ENCODE data around the gene CA4. TPM values are rescaled to one million over a fixed set of nuclear protein-coding genes. Genes with fewer than 3 reads are reported as not detected.
"Not testable (repeated sequence)": the region's sequence is repeated elsewhere in the genome, so short reads cannot be mapped to it uniquely, and the experiment has no call there.

The CA4 gene
- total and polyA plus RNA-seq, 4 donors: 0.31 to 10.5 (median 4.1) TPM

DNA sequence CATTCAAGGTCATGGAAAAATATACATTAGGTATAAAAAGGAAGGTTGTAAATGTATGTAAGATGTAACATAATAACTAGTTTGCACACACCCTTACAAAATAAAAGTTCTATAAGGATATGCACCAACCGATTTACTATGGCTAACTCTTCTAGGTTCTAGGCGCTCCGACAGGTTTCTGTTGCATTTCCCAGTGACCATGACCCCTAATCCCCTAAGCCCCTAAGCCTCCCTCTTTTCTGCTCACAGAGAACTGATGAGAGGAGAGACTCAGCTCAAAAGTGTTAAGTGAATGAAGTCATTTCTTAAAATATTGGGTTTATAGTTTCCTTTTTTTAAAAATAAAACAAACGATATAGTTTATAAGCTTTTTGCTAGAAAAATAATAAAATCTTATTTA, 41.1 kb upstream of the CA4 start:
- DNase-seq (no peak), ATAC-seq (ENCODE audit: low FRiP score) (no peak)
- H3K4me3 ChIP-seq (ENCODE audit: low read length in 2 of 2): no peak overlapping the region
- no peaks in the 10 kb centered on the region for H3K27me3 ChIP-seq (ENCODE audit: control insufficient read depth in 1 of 2, insufficient read depth in 2 of 2, low read length in 1 of 2)
- H3K4me1 ChIP-seq (ENCODE audit: control insufficient read depth in 1 of 2, insufficient read depth in 2 of 2, low read length in 2 of 2): no peaks in the 10 kb centered on the region
- no peak overlapping the region for H3K27ac ChIP-seq (ENCODE audit: low read depth in 1 of 2, low read length in 2 of 2)
- H3K9me3 ChIP-seq (ENCODE audit: control insufficient read depth, low read length): no peaks in the 10 kb centered on the region
- H3K36me3 ChIP-seq (ENCODE audit: control insufficient read depth in 1 of 2, insufficient read depth in 2 of 2, low read length in 1 of 2): no peaks in the 10 kb centered on the region
- intact Hi-C loops (cut with DNase I): loop anchor here in 1 of 2 donors (5.0 kb wide), 1 partner anchor 329 kb away; no protein-coding TSS in a partner anchor
- 79 to 85% methylated on average over 4 of the region's 4 CpGs for WGBS, 2 donors

DNA sequence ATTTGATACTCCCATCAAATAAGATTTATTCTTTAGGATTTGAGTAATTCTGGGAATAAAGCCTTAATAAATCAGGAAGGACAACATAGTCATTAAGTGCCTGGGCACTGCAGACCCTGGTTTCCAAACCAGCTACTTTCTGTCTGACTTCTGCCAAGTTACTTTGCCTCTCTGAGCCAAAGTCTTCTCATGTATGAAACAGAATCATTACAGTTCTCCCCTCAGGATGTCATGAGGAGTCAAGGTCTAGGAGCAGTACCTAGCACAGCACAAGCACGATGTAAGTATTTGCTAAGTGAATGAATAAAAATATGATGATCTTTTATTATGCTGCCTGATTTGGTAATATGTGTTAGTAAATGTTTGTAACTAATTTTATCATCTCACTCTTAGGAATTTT, 40.6 kb upstream of the CA4 start:
- Histone ChIP-seq H3K9me3 (ENCODE audit: control insufficient read depth, low read length) (no peaks in the 10 kb centered on the region), H3K27me3 (ENCODE audit: control insufficient read depth in 1 of 2, insufficient read depth in 2 of 2, low read length in 1 of 2) (no peaks in the 10 kb centered on the region), H3K27ac (ENCODE audit: low read depth in 1 of 2, low read length in 2 of 2) (no peak overlapping the region), H3K4me1 (ENCODE audit: control insufficient read depth in 1 of 2, insufficient read depth in 2 of 2, low read length in 2 of 2) (no peaks in the 10 kb centered on the region), H3K36me3 (ENCODE audit: control insufficient read depth in 1 of 2, insufficient read depth in 2 of 2, low read length in 1 of 2) (no peaks in the 10 kb centered on the region), H3K4me3 (ENCODE audit: low read length in 2 of 2) (no peak overlapping the region)
- no peak for DNase-seq
- intact Hi-C loops (cut with DNase I): loop anchor here in 1 of 2 donors (5.0 kb wide), 1 partner anchor 328 kb away; no protein-coding TSS in a partner anchor
- 72 to 84% methylated on average over 1 of the region's 1 CpG for WGBS, 2 donors
- no peak for ATAC-seq (ENCODE audit: low FRiP score)

DNA sequence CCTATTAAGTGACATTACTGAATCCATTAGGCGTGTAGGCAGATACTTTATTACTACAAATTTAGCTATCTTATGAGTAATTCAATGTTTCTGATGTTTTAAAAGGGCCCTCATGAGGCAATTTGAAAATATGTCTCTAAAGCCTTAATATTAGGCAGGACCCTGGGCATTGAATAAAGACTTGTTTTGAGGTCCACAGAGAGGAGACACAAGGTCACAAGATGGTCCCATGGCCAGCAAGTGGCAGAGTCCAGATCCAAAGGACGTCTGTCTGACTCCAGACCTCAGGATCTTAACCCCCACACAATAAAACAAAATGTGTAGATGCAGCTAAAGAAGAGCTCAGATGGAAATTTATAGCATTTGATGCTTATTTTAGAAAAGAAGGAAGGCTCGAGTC, 39.2 kb upstream of the CA4 start:
- no peak overlapping the region for H3K4me3 ChIP-seq (ENCODE audit: low read length in 2 of 2)
- no peaks in the 10 kb centered on the region for H3K9me3 ChIP-seq (ENCODE audit: control insufficient read depth, low read length)
- no peak overlapping the region for H3K27ac ChIP-seq (ENCODE audit: low read depth in 1 of 2, low read length in 2 of 2)
- intact Hi-C loops (cut with DNase I): no loop called here
- DNase-seq (no peak), ATAC-seq (ENCODE audit: low FRiP score) (no peak)
- 50 to 55% methylated on average over 3 of the region's 3 CpGs for WGBS, 2 donors
- H3K4me1 ChIP-seq (ENCODE audit: control insufficient read depth in 1 of 2, insufficient read depth in 2 of 2, low read length in 2 of 2): no peaks in the 10 kb centered on the region
- no peaks in the 10 kb centered on the region for H3K36me3 ChIP-seq (ENCODE audit: control insufficient read depth in 1 of 2, insufficient read depth in 2 of 2, low read length in 1 of 2)
- no peaks in the 10 kb centered on the region for H3K27me3 ChIP-seq (ENCODE audit: control insufficient read depth in 1 of 2, insufficient read depth in 2 of 2, low read length in 1 of 2)

DNA sequence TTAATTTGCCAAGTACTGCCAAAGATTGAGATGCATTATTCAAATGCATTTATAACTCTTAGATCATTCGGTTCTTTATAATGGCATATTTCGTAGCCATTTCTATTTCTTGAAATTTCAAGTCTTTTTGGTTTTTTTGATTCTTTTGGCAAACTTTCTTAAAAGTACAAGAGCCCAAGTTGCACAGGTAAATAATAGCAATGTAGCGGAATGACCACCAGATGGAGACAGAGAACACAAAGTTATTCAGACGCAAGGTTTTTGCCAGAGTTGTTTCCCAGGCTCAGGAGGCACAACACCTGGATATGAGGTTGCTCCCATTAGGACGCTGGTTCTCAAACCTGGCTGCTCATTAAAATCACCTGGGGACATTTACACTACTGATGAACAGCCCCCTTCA, 38.1 kb upstream of the CA4 start:
- H3K4me3 ChIP-seq (ENCODE audit: low read length in 2 of 2); DNase-seq; H3K4me1 ChIP-seq (ENCODE audit: control insufficient read depth in 1 of 2, insufficient read depth in 2 of 2, low read length in 2 of 2); H3K27ac ChIP-seq (ENCODE audit: low read depth in 1 of 2, low read length in 2 of 2); H3K27me3 ChIP-seq (ENCODE audit: control insufficient read depth in 1 of 2, insufficient read depth in 2 of 2, low read length in 1 of 2); H3K36me3 ChIP-seq (ENCODE audit: control insufficient read depth in 1 of 2, insufficient read depth in 2 of 2, low read length in 1 of 2); H3K9me3 ChIP-seq (ENCODE audit: control insufficient read depth, low read length); intact Hi-C loops (cut with DNase I): not testable (repeated sequence)
- WGBS, 2 donors: 0% methylated on average over 2 of the region's 5 CpGs
- peak; percentile 69 for ATAC-seq (ENCODE audit: low FRiP score)

DNA sequence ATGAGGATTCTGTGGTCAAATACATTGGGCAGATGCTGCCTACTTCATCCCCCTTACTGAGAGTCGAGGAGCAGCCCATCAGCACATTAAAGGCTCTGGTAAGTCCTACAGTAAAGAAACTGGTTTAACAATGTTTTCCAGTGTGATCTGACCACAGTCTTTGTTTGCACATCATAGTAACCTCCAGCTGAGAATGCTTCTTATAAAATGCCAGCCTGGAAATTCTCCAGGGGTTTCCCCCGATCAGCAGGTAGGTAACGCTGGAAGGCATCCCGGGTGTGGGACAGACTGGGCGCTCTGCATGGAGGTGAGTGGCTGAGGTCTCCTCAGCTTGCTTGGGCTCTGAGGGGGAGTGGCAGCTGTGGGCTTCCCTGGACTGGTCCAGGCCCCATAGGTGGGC, 34.4 kb upstream of the CA4 start:
- H3K9me3 ChIP-seq (ENCODE audit: control insufficient read depth, low read length); ATAC-seq (ENCODE audit: low FRiP score): not testable (repeated sequence)
- no CpG with 5 or more reads among the region's 5 CpGs for WGBS, 2 donors

DNA sequence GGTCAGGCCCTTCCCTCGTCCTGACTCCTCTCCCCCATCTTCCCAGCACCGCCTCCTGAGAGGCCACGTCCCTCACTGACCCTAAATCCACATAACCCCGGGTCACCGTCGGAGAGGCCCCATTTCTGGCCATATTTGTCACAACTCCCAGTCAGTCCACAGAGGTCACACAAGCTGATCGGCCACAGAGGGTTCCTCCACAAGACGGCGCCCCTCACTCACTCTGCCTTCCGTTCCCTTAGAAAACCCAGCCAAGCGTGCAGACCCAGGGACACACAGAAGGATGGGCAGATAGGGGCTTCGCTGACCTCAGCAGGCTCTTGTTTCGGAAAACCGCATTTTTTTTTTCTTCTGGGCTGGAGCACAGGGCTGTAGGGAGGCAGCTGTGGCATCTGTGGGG, 33.6 kb upstream of the CA4 start:
- intact Hi-C loops (cut with DNase I); H3K9me3 ChIP-seq (ENCODE audit: control insufficient read depth, low read length); H3K4me1 ChIP-seq (ENCODE audit: control insufficient read depth in 1 of 2, insufficient read depth in 2 of 2, low read length in 2 of 2); H3K27ac ChIP-seq (ENCODE audit: low read depth in 1 of 2, low read length in 2 of 2); H3K4me3 ChIP-seq (ENCODE audit: low read length in 2 of 2); H3K27me3 ChIP-seq (ENCODE audit: control insufficient read depth in 1 of 2, insufficient read depth in 2 of 2, low read length in 1 of 2); DNase-seq; ATAC-seq (ENCODE audit: low FRiP score); H3K36me3 ChIP-seq (ENCODE audit: control insufficient read depth in 1 of 2, insufficient read depth in 2 of 2, low read length in 1 of 2): not testable (repeated sequence)
- WGBS, 2 donors: no CpG with 5 or more reads among the region's 14 CpGs

More for the DNA sequence above, 34.4 kb upstream of the CA4 start:
- H3K27me3 ChIP-seq (ENCODE audit: control insufficient read depth in 1 of 2, insufficient read depth in 2 of 2, low read length in 1 of 2); H3K4me3 ChIP-seq (ENCODE audit: low read length in 2 of 2); H3K27ac ChIP-seq (ENCODE audit: low read depth in 1 of 2, low read length in 2 of 2); H3K4me1 ChIP-seq (ENCODE audit: control insufficient read depth in 1 of 2, insufficient read depth in 2 of 2, low read length in 2 of 2); H3K36me3 ChIP-seq (ENCODE audit: control insufficient read depth in 1 of 2, insufficient read depth in 2 of 2, low read length in 1 of 2); intact Hi-C loops (cut with DNase I); DNase-seq: not testable (repeated sequence)

DNA sequence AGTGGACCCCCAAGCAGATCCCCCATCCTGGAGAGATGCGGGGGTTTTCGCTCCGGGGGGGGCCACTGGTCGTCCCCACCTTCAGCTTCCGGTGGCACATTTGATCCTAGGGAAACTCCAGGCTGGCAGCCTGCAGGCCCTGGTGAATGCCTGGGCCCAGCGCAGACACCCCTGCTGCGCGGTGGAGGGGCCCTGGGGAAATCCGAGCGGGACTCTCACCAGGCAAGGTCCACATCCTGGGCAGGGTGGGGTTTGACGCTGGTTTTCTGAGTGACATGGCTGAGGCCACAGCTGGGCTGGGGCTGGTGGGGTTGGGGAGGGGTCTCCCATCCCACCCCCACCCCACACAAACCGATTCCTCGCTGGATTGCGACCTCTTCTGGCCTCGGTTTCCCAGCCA, 30.6 kb upstream of the CA4 start:
- not testable (repeated sequence) for ATAC-seq (ENCODE audit: low FRiP score)
- WGBS, 2 donors: no CpG with 5 or more reads among the region's 15 CpGs

DNA sequence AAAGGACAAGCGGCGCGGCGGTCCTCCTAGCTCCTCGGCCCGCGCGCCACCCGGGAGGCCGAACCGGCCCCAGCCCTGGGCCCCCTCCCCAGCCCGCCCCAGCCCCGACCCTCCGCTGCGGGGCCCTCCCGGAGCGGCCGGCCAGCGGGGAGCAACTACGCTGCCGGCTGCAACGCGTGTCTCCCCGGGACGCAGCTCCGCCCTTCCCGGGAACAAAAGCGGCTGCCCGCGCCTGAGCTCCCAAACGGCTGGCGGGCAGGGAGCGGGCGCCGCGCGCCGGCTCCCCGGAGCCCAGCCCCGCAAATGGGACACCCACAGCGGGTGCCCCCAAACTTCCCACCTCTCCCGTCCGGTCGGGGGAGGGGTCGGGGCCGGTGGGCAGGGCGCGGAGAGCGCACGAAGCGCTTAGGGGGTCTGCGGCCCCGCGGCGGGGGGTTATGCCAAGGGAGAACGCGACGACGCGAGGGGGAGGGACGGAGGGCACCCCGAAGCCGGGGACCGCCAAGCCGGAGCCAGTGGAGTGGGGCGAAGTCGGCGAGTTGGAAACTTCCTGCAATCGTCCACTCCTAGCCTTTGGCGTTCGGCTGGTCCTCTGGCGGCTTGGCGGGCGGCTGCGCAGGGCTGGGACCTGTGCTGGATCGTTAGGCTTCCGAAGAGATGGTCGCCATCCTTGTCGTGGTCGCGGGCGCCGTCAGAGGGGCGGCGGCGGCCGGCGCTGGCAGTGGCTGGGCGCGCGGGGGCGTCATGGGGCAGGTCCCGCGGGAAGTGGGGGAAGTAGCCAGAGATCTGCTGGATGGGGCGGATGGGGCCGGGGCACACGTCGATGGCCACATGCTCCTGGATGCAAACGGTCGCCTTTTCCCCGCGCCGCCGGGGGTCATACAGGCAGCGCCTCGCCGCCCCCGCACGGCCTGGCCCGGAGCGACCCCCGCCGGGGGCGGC, 29.7 kb upstream of the CA4 start:
- H3K27me3 ChIP-seq (ENCODE audit: control insufficient read depth in 1 of 2, insufficient read depth in 2 of 2, low read length in 1 of 2); H3K4me1 ChIP-seq (ENCODE audit: control insufficient read depth in 1 of 2, insufficient read depth in 2 of 2, low read length in 2 of 2); DNase-seq; H3K27ac ChIP-seq (ENCODE audit: low read depth in 1 of 2, low read length in 2 of 2); H3K9me3 ChIP-seq (ENCODE audit: control insufficient read depth, low read length); intact Hi-C loops (cut with DNase I); ATAC-seq (ENCODE audit: low FRiP score); H3K36me3 ChIP-seq (ENCODE audit: control insufficient read depth in 1 of 2, insufficient read depth in 2 of 2, low read length in 1 of 2); H3K4me3 ChIP-seq (ENCODE audit: low read length in 2 of 2): not testable (repeated sequence)
- no CpG with 5 or more reads among the region's 114 CpGs for WGBS, 2 donors

More for the DNA sequence above, 30.6 kb upstream of the CA4 start:
- DNase-seq; H3K4me1 ChIP-seq (ENCODE audit: control insufficient read depth in 1 of 2, insufficient read depth in 2 of 2, low read length in 2 of 2); H3K9me3 ChIP-seq (ENCODE audit: control insufficient read depth, low read length); H3K36me3 ChIP-seq (ENCODE audit: control insufficient read depth in 1 of 2, insufficient read depth in 2 of 2, low read length in 1 of 2); H3K4me3 ChIP-seq (ENCODE audit: low read length in 2 of 2); intact Hi-C loops (cut with DNase I); H3K27me3 ChIP-seq (ENCODE audit: control insufficient read depth in 1 of 2, insufficient read depth in 2 of 2, low read length in 1 of 2); H3K27ac ChIP-seq (ENCODE audit: low read depth in 1 of 2, low read length in 2 of 2): not testable (repeated sequence)

Data from aorta (tissue), 5 donors.